ENCODE data around the gene ZNF91. TPM values are rescaled to one million over a fixed set of nuclear protein-coding genes. Genes with fewer than 3 reads are reported as not detected.

The ZNF91 gene
- polyA plus RNA-seq, 1 donor from 2014 or later: 77.8 TPM

DNA sequence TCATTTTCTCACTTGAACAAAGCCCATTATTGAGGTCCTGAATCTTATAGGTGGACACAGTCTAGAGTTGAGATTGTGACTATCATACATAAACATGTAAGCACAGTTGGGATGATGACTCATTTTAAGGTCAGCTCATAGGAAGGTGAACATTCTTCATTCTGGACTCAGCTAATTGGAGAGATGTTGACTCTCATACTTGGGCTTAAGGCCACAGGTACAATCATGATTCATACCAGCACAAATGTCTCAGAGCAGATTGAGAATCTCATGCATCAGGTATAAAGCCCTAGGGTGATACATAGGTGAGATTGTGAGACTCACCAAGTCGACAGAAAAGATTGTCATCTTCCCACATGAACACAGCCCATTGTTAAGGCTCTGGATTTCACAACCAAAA, 82.8 kb downstream of the ZNF91 start:
- H3K4me2 ChIP-seq (ENCODE audit: low read length): no peak overlapping the region
- no peak overlapping the region for H3K9ac ChIP-seq (ENCODE audit: low read length)
- no peak overlapping the region for H3K4me3 ChIP-seq (ENCODE audit: low read length)
- H3K27ac ChIP-seq (ENCODE audit: low read length): no peak overlapping the region
- H3F3A ChIP-seq (ENCODE audit: insufficient read depth, low read length, poor library complexity, severe bottlenecking): no peaks in the 10 kb centered on the region
- no peaks in the 10 kb centered on the region for H3K9me3 ChIP-seq (ENCODE audit: low read length)
- no peak overlapping the region for H2AFZ ChIP-seq (ENCODE audit: low read depth, low read length)
- H4K20me1 ChIP-seq (ENCODE audit: insufficient read depth): no peaks in the 10 kb centered on the region
- H3K79me2 ChIP-seq (replicated peaks; ENCODE audit: insufficient read depth, low read length): no peaks in the 10 kb centered on the region
- TF ChIP-seq RAD21 (conservative IDR thresholded peaks at IDR 0.05) (no peak), SMC3 (conservative IDR thresholded peaks at IDR 0.05; ENCODE audit: poor library complexity) (no peak), MXI1 (conservative IDR thresholded peaks at IDR 0.05; ENCODE audit: poor library complexity, severe bottlenecking) (no peak), EZH2 (IDR thresholded peaks at IDR 0.05; ENCODE audit: borderline replicate concordance, insufficient read depth, low read length, poor library complexity, severe bottlenecking) (no peak), CTCF (IDR thresholded peaks at IDR 0.05; ENCODE audit: poor library complexity, severe bottlenecking) (no peak), TAF1 (IDR thresholded peaks at IDR 0.05; ENCODE audit: low read depth) (no peak), POLR2AphosphoS5 (IDR thresholded peaks at IDR 0.05) (no peak), EP300 (conservative IDR thresholded peaks at IDR 0.05; ENCODE audit: poor library complexity, severe bottlenecking) (no peak)
- TF ChIP-seq, protein P1, sequence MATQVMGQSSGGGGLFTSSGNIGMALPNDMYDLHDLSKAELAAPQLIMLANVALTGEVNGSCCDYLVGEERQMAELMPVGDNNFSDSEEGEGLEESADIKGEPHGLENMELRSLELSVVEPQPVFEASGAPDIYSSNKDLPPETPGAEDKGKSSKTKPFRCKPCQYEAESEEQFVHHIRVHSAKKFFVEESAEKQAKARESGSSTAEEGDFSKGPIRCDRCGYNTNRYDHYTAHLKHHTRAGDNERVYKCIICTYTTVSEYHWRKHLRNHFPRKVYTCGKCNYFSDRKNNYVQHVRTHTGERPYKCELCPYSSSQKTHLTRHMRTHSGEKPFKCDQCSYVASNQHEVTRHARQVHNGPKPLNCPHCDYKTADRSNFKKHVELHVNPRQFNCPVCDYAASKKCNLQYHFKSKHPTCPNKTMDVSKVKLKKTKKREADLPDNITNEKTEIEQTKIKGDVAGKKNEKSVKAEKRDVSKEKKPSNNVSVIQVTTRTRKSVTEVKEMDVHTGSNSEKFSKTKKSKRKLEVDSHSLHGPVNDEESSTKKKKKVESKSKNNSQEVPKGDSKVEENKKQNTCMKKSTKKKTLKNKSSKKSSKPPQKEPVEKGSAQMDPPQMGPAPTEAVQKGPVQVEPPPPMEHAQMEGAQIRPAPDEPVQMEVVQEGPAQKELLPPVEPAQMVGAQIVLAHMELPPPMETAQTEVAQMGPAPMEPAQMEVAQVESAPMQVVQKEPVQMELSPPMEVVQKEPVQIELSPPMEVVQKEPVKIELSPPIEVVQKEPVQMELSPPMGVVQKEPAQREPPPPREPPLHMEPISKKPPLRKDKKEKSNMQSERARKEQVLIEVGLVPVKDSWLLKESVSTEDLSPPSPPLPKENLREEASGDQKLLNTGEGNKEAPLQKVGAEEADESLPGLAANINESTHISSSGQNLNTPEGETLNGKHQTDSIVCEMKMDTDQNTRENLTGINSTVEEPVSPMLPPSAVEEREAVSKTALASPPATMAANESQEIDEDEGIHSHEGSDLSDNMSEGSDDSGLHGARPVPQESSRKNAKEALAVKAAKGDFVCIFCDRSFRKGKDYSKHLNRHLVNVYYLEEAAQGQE (IDR thresholded peaks at IDR 0.05; ENCODE audit: borderline replicate concordance): no peak
- H3K27me3 ChIP-seq (ENCODE audit: insufficient read depth, low read depth, low read length): no peaks in the 10 kb centered on the region
- H3K9me2 ChIP-seq (ENCODE audit: insufficient read depth, low read length): no peaks in the 10 kb centered on the region
- H3K36me3 ChIP-seq (ENCODE audit: insufficient read depth, low read length): peaks cover 5% of the 10 kb centered on the region

DNA sequence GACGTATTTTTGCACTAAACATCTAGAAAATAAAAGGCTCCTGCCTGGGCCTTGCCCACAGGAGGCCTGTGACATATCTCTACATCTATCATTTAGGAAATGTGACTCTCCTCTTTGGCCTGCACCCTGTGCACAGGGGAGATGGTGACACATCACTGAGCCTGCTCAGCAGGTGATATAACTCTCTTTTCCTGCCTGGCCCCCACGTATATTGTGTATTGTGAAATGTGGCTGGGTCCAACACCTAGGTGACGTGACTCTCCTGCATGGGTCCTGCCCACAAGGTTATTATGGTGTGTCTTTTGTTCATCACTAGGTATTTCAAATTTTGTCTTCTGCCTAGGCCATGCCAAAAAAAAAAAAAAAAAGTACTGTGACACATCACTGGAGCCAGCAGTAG, 83.7 kb downstream of the ZNF91 start:
- H3K4me2 ChIP-seq (ENCODE audit: low read length): no peak overlapping the region
- H3K79me2 ChIP-seq (replicated peaks; ENCODE audit: insufficient read depth, low read length): no peaks in the 10 kb centered on the region
- no peaks in the 10 kb centered on the region for H3K9me2 ChIP-seq (ENCODE audit: insufficient read depth, low read length)
- peaks cover 9% of the 10 kb centered on the region for H3K36me3 ChIP-seq (ENCODE audit: insufficient read depth, low read length)
- TF ChIP-seq CTCF (IDR thresholded peaks at IDR 0.05; ENCODE audit: poor library complexity, severe bottlenecking) (no peak), TAF1 (IDR thresholded peaks at IDR 0.05; ENCODE audit: low read depth) (no peak), POLR2AphosphoS5 (IDR thresholded peaks at IDR 0.05) (no peak), EZH2 (IDR thresholded peaks at IDR 0.05; ENCODE audit: borderline replicate concordance, insufficient read depth, low read length, poor library complexity, severe bottlenecking) (no peak), EP300 (conservative IDR thresholded peaks at IDR 0.05; ENCODE audit: poor library complexity, severe bottlenecking) (no peak), RAD21 (conservative IDR thresholded peaks at IDR 0.05) (no peak), MXI1 (conservative IDR thresholded peaks at IDR 0.05; ENCODE audit: poor library complexity, severe bottlenecking) (no peak), SMC3 (conservative IDR thresholded peaks at IDR 0.05; ENCODE audit: poor library complexity) (no peak)
- TF ChIP-seq, protein P1 (IDR thresholded peaks at IDR 0.05; ENCODE audit: borderline replicate concordance): no peak
- H4K20me1 ChIP-seq (ENCODE audit: insufficient read depth): no peaks in the 10 kb centered on the region
- no peak overlapping the region for H3K9ac ChIP-seq (ENCODE audit: low read length)
- no peaks in the 10 kb centered on the region for H3K9me3 ChIP-seq (ENCODE audit: low read length)
- no peak overlapping the region for H2AFZ ChIP-seq (ENCODE audit: low read depth, low read length)
- no peak overlapping the region for H3K4me3 ChIP-seq (ENCODE audit: low read length)
- no peaks in the 10 kb centered on the region for H3F3A ChIP-seq (ENCODE audit: insufficient read depth, low read length, poor library complexity, severe bottlenecking)
- H3K27me3 ChIP-seq (ENCODE audit: insufficient read depth, low read depth, low read length): no peaks in the 10 kb centered on the region
- no peak overlapping the region for H3K27ac ChIP-seq (ENCODE audit: low read length)
